Psoas muscle (tissue), 8 donors: Measurements from ENCODE around the gene COL25A1. TPM values are rescaled to one million over a fixed set of nuclear protein-coding genes. Genes with fewer than 3 reads are reported as not detected.

ENCODE experiments used
- ATAC-seq, 4 donors: fragments of 200-7000 bp; cut with Tn5 transposase; one replicate each; pipeline ENCODE4 v1.9.1; 2020; ENCODE audit warnings: moderate library complexity in 3 of 4, mild to moderate bottlenecking in 2 of 4
- DNase-seq, 2 donors: peaks; one replicate each; pipeline ENCODE4 v3.0.0-alpha.2; 2020
- H3K27ac ChIP-seq: fragments of 200-600 bp; one replicate; pipeline ENCODE4 v1.8.0; 2022
- H3K27me3 ChIP-seq, 3 donors: fragments of 200-600 bp in 1 of 3; one replicate each; pipeline versions ENCODE4 v1.6.1 to v1.8.0; 2013 to 2022; ENCODE audit warnings: low read length in 2 of 3, mild to moderate bottlenecking in 2 of 3, moderate library complexity in 1 of 3; ENCODE audit not compliant: insufficient read depth in 3 of 3
- H3K36me3 ChIP-seq, 2 donors: fragments of 200-600 bp in 1 of 2; one replicate each; pipeline versions ENCODE4 v1.6.1 to v1.8.0; 2013 to 2022; ENCODE audit warnings: low read depth in 1 of 2, mild to moderate bottlenecking in 1 of 2, moderate library complexity in 1 of 2; ENCODE audit not compliant: insufficient read depth in 1 of 2
- H3K4me1 ChIP-seq: fragments of 200-600 bp; one replicate; pipeline ENCODE4 v1.8.0; 2022
- H3K4me3 ChIP-seq: fragments of 200-600 bp; one replicate; pipeline ENCODE4 v1.8.0; 2022; ENCODE audit warnings: mild to moderate bottlenecking
- H3K9me3 ChIP-seq: fragments of 200-600 bp; one replicate; pipeline ENCODE4 v1.8.0; 2022
- WGBS, 3 donors: extraction: QIAGEN DNeasy Blood & Tissue Kit; methylation state at CpG; one replicate each; pipeline versions ENCODE4 v1.1.6 to v1.1.7; 2013; 5-methylcytosine and 5-hydroxymethylcytosine counted together
- intact Hi-C, 2 donors: fragments of 100-400 bp; cut with DNase I; formaldehyde crosslinking; loops; one replicate each; pipeline versions ENCODE4 v1.11.0 to v1.14.2; 2022
- polyA plus RNA-seq, 3 donors: library from polyadenylated mRNA; stranded (reverse); fragments of 200-250 nt; gene quantifications; one replicate each; pipeline ENCODE4 v1.2.3, GENCODE V29; 2013
- total RNA-seq, 4 donors: library from RNA; stranded (reverse); fragmentation: NEBNext Ultra II Directional in 2 of 4; extraction: Animal tissue kit (Norgen Biotek cat#: 25700) in 2 of 4; gene quantifications; one replicate each; pipeline versions ENCODE4 v1.2.1 to v1.2.4, GENCODE V29; 2021 to 2023
- TF ChIP-seq, protein P1 (sequence below): fragments of 200-600 bp; IDR thresholded peaks from one replicate; pipeline ENCODE4 v1.8.0; 2022; ENCODE audit warnings: antibody characterized with exemption
- donor health status: healthy with polysubstance abuse.
- donor health status: DM: no; HTN: no; CAD: no; lungs with moderate emphysema.
- donor health status: Bipolar disorder and iron deficiency.
- donor health status: healthy.
- donor health status: DM: yes; HTN: yes; CAD: no.
- donor health status: DM: no; HTN: no; CAD: no.
- donor health status: DM: no; HTN: no; CAD: no.
- donor health status: DM: yes; HTN: yes; CAD: no.

Gene COL25A1
- total and polyA plus RNA-seq, 7 donors, result 0.14 to 1.5 (median 0.36) TPM

GRCh38 chr4:108954880-108955279 is 347.6 kb downstream of the COL25A1 start:
- ATAC-seq (no peak), DNase-seq (no peak)
- intact Hi-C loops, result no loop called here
- TF ChIP-seq, protein P1, sequence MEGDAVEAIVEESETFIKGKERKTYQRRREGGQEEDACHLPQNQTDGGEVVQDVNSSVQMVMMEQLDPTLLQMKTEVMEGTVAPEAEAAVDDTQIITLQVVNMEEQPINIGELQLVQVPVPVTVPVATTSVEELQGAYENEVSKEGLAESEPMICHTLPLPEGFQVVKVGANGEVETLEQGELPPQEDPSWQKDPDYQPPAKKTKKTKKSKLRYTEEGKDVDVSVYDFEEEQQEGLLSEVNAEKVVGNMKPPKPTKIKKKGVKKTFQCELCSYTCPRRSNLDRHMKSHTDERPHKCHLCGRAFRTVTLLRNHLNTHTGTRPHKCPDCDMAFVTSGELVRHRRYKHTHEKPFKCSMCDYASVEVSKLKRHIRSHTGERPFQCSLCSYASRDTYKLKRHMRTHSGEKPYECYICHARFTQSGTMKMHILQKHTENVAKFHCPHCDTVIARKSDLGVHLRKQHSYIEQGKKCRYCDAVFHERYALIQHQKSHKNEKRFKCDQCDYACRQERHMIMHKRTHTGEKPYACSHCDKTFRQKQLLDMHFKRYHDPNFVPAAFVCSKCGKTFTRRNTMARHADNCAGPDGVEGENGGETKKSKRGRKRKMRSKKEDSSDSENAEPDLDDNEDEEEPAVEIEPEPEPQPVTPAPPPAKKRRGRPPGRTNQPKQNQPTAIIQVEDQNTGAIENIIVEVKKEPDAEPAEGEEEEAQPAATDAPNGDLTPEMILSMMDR, result no peak
- H3K4me1 ChIP-seq, result no peaks in the 10 kb centered on the region
- no peaks in the 10 kb centered on the region for H3K36me3 ChIP-seq
- no peaks in the 10 kb centered on the region for H3K9me3 ChIP-seq
- H3K27ac ChIP-seq, result no peak overlapping the region
- H3K27me3 ChIP-seq, result no peaks in the 10 kb centered on the region
- 62 to 83% (median 73%) methylated on average over 3 of the region's 3 CpGs for WGBS, 3 donors
- no peak overlapping the region for H3K4me3 ChIP-seq

GRCh38 chr4:108953941-108954340 is 348.5 kb downstream of the COL25A1 start:
- TF ChIP-seq, protein P1, result no peak
- H3K36me3 ChIP-seq, result no peaks in the 10 kb centered on the region
- no peaks in the 10 kb centered on the region for H3K9me3 ChIP-seq
- H3K4me3 ChIP-seq, result no peak overlapping the region
- intact Hi-C loops, result no loop called here
- WGBS, 3 donors, result 74 to 77% (median 77%) methylated on average over 4 of the region's 4 CpGs
- H3K4me1 ChIP-seq, result no peaks in the 10 kb centered on the region
- no peak overlapping the region for H3K27ac ChIP-seq
- DNase-seq (no peak), ATAC-seq (no peak)
- H3K27me3 ChIP-seq, result no peaks in the 10 kb centered on the region

GRCh38 chr4:108950158-108950915 is 352.1 kb downstream of the COL25A1 start:
- ATAC-seq, result no peak
- DNase-seq, result no peak
- 78 to 84% (median 83%) methylated on average over 6 of the region's 6 CpGs for WGBS, 3 donors
- TF ChIP-seq, protein P1, result no peak
- Histone ChIP-seq H3K4me3 (no peak overlapping the region), H3K9me3 (no peaks in the 10 kb centered on the region), H3K27ac (no peak overlapping the region), H3K27me3 (no peaks in the 10 kb centered on the region), H3K36me3 (no peaks in the 10 kb centered on the region), H3K4me1 (no peaks in the 10 kb centered on the region)
- intact Hi-C loops, result no loop called here

DNA sequence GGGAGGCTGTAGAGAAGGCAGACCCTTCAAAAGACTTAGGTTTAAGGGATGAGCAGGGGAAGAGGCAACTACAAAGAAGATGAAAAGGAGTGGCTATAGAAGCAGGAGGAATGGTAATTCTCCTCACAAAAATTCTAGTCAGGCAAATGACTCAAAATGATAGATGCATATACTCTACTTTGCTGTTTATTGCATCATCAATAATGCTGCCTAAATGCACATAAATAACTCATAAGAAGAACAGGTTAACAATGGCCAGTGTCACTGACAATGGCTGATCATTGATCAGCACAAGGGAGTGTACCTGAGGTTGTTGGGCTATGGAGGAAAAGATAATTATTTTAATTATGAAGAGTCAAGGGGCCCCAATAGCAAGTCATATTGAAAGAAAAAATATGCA is 354.9 kb downstream of the COL25A1 start:
- intact Hi-C loops, result no loop called here
- Histone ChIP-seq H3K4me1 (no peaks in the 10 kb centered on the region), H3K9me3 (no peaks in the 10 kb centered on the region), H3K4me3 (no peak overlapping the region), H3K27me3 (no peaks in the 10 kb centered on the region), H3K36me3 (no peaks in the 10 kb centered on the region), H3K27ac (no peak overlapping the region)
- TF ChIP-seq, protein P1, result no peak
- DNase-seq (no peak), ATAC-seq (no peak)

- intact Hi-C loops, result no loop called here
- Histone ChIP-seq H3K36me3 (no peaks in the 10 kb centered on the region), H3K4me1 (peaks cover 5% of the 10 kb centered on the region), H3K4me3 (no peak overlapping the region), H3K9me3 (no peaks in the 10 kb centered on the region), H3K27me3 (no peaks in the 10 kb centered on the region), H3K27ac (no peak overlapping the region)
- TF ChIP-seq, protein P1, result no peak
- no peak for ATAC-seq
- 98 to 100% (median 99%) methylated on average over 2 of the region's 2 CpGs for WGBS, 3 donors
- no peak for DNase-seq
Observed at GRCh38 chr4:108946237-108946636, 356.2 kb downstream of the COL25A1 start.
